Uterus (tissue), 2 donors: Measurements from ENCODE around the gene ZFP69B.

Experiments used
- POLR2A ChIP-seq, 2 donors: fragments of 450-650 bp; IDR thresholded peaks; one replicate each; pipeline ENCODE4 v1.6.1; 2016; ENCODE audit warnings: antibody characterized with exemption in 2 of 2, mild to moderate bottlenecking in 1 of 2, moderate library complexity in 1 of 2
- TF ChIP-seq, protein P1 (sequence below), 4 experiments: fragments of 200-600 bp in 2 of 4; fragments of 450-650 bp in 2 of 4; sonication (generic) in 2 of 4; IDR thresholded peaks; one replicate each; pipeline ENCODE4 v1.5.1; 2016 to 2019; ENCODE audit warnings: antibody characterized with exemption in 4 of 4, mild to moderate bottlenecking in 2 of 4, moderate library complexity in 1 of 4

DNA sequence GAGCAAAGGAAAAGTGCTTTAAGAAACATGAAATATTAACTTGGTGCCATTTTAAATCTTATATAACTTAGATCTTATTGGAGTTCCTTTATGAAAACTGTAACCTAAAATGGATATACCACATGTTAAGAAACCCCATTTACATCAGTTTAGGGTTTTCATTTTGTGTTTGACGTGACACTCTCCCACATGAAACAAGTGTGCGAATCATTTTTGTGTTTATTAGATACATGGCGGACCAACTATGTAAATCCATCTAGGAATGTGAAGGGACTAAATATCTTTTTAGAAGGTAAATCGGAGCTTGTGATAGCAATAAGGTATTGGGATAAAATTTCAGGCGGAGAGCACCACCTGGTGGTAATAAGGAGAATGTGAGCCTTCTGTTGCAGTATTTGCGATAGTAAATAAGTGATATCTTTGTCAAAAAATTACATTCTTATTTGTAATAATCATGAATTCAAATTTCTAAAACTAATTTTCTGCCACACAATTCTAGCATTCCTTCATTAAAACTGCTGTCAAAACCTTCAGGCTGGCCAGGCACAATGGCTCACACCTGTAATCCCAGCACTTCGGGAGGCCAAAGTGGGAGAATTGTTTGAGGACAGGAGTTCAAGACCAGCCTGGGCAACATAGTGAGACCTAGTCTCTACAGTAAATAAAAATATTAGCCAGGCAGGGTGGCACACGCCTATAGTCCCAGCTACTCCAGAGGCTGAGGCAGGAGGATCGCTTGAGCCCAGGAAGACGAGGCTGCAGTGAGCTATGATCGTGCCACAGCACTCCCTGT, 45.4 kb upstream of the ZFP69B start:
- no peak for TF ChIP-seq POLR2A (IDR thresholded peaks at IDR 0.05)
- TF ChIP-seq, protein P1, sequence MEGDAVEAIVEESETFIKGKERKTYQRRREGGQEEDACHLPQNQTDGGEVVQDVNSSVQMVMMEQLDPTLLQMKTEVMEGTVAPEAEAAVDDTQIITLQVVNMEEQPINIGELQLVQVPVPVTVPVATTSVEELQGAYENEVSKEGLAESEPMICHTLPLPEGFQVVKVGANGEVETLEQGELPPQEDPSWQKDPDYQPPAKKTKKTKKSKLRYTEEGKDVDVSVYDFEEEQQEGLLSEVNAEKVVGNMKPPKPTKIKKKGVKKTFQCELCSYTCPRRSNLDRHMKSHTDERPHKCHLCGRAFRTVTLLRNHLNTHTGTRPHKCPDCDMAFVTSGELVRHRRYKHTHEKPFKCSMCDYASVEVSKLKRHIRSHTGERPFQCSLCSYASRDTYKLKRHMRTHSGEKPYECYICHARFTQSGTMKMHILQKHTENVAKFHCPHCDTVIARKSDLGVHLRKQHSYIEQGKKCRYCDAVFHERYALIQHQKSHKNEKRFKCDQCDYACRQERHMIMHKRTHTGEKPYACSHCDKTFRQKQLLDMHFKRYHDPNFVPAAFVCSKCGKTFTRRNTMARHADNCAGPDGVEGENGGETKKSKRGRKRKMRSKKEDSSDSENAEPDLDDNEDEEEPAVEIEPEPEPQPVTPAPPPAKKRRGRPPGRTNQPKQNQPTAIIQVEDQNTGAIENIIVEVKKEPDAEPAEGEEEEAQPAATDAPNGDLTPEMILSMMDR (IDR thresholded peaks at IDR 0.05) = peak; percentile 85 to 90 (median 88)
